NCI-H1436 (cell line): ENCODE data around the gene NGEF.

Experiments
- DNase-seq: peaks from one replicate; lab custom pipeline; 2025; lab: John Stamatoyannopoulos, UW

Gene NGEF

DNA sequence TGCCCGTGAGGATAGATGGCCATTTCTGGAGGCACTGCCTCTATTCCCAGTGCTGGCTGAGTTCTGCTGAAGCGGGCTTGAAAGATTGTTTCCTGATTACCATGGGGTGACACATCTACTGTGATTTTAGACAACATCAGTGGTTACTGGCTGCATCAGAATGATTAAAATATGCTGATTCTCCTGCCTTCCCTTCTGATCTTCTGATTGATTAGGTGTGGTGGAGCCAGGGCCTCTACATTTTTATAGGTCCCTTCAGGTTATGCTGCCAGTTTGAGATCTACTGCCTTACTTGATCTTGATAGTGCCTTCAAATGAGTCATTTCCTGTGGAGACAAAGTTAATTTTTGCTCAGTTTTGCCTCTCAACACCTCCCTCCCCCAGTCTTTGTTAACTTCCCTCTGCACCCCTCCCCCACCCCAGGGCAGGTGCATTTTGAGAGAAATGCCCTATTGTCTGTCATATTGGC is 174.6 kb downstream of the NGEF start:
- DNase-seq = no peak

DNA sequence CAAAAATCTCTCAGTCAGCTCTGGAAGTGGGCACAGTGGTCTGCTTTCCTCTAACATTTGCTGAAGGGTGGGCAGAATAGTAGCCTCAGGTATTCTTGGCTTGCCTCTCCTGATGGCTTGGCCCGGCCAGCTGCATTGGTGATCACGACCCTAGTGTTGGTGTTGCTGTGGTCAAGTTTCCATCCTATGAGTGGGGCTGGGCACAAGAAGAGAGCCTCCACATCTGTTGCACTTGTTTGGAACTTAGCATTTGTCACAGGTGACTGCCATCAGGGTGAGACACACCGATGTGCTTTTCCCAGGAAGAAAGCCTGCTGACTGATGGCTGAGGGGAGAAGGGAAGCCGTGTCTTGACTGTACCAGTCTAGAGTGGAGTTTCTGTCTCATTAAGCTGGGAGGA is 176.1 kb downstream of the NGEF start:
- no peak for DNase-seq

DNA sequence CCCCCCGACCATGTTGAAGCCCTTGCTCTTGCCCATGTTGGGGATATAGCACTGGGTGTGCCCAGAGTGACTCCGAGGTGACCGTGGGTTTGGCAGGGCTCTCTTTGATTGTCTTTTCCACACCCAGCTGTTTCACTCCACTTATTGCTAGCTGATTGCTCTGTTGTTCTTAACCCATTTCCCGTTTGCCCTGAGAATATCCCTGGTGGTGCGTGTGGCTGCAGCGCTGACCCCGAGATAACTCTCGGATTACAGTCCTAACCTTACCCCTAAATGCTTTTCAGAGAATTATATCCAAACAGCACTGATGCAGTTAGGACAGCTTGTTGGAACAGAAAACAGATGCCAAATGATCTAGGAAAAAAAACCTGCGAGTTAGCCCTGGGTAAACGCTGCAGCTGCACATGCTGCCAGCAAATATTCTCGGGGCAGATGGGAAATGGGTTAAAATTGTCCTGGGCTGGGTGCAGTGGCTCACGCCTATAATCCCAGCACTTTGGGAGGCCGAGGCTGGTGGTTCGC is 177.3 kb downstream of the NGEF start:
- no peak for DNase-seq

DNA sequence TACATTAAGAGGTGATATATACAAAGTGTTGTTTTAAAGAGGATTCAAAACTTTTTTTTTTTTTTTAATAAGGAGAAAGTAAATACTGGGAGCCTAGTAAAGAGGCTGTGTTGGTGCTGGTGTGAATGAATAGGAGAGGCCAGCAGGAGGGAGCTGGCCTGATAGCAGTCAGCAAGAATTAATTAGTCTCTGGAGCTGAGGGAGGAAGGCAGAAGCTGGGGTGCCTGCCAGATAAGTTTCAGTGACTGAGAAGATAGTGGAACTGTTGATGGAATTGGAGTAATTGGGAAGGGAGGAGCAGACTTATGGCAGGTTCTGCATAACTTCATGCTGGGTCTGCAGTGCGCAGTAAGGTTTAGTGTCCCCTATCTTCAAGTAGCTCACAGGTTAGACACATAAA is 179.2 kb downstream of the NGEF start:
- no peak for DNase-seq

DNA sequence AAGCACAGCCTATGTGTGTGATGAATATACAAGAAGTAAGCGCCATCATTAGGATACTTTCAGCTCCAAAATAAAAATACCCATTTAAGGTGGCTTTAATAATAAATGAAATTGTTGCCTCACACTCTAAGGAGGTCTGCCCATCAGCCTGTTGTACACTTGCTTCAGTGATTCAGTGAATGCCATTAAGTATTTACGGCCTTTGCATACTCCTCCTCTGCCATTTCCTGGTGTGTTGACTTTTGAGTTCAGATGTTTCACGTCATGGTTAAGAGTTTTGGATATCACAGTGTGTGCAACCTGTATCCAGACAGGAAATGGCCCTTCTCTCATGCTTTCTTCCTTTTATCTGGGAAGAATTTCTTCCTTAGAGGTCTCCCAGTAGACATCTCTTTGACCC is 181.6 kb downstream of the NGEF start:
- DNase-seq = no peak

DNA sequence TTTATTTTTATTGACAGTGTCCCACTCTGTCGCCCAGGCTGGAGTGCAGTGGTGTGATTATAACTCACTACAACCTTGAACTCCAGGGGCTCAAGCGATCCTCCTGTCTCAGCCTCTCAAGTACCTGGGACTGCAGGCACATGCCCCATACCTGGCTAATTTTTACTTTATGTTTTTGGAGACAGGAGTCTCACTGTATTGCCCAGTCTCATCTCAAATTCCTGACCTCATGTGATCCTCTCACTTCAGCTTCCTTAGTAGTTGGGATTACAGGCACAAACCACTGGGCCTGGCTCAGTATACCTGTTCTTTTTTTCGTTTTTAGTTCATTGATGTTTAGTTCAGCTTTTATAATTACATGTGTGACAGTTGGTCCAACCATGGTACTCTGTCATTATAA is 183.1 kb downstream of the NGEF start:
- DNase-seq = no peak
